Stimulated activated naive CD8-positive, alpha-beta T cell treated with anti-CD3 and anti-CD28 coated beads, Interleukin-15, Interleukin-2, amounts not matched to agents 100 U/mL and 50 U/mL, for 24 hours (primary cell): ENCODE results near the gene GRM8.
"Not testable (repeated sequence)": the region's sequence is repeated elsewhere in the genome, so short reads cannot be mapped to it uniquely, and the experiment has no call there.

Experiments
- ATAC-seq: fragments of 150-1000 bp; cut with Tn5 transposase; one replicate; pipeline ENCODE4 v1.10.0; 2021
- DNase-seq: peaks from one replicate; pipeline ENCODE4 v3.0.0; 2021

GRM8 gene

GRCh38 chr7:126718419-126718818 is 534.3 kb downstream of the GRM8 start:
- no peak for ATAC-seq
- DNase-seq, result no peak

GRCh38 chr7:126716321-126716720 is 536.4 kb downstream of the GRM8 start:
- ATAC-seq (no peak), DNase-seq (no peak)

GRCh38 chr7:126715076-126715475 is 537.7 kb downstream of the GRM8 start:
- ATAC-seq (no peak), DNase-seq (no peak)

- ATAC-seq (no peak), DNase-seq (no peak)
These were observed 550.3 kb downstream of the GRM8 start for GRCh38 chr7:126702242-126703016.

GRCh38 chr7:126700807-126701604 is 551.7 kb downstream of the GRM8 start:
- ATAC-seq, result peak; percentile 81
- DNase-seq, result peak; percentile 16

- no peak for ATAC-seq
- DNase-seq, result no peak
These were observed 553.0 kb downstream of the GRM8 start for GRCh38 chr7:126699707-126700106.

GRCh38 chr7:126698909-126699308 is 553.8 kb downstream of the GRM8 start:
- no peak for DNase-seq
- ATAC-seq, result no peak

GRCh38 chr7:126698446-126698845 is 554.3 kb downstream of the GRM8 start:
- no peak for ATAC-seq
- no peak for DNase-seq

GRCh38 chr7:126696256-126697038 is 556.3 kb downstream of the GRM8 start:
- no peak for DNase-seq
- no peak for ATAC-seq

- no peak for ATAC-seq
- no peak for DNase-seq
These were observed 561.6 kb downstream of the GRM8 start for GRCh38 chr7:126690848-126691751.

GRCh38 chr7:126690104-126690503 is 562.6 kb downstream of the GRM8 start:
- DNase-seq, result no peak
- ATAC-seq, result no peak

- no peak for ATAC-seq
- DNase-seq, result no peak
These were observed 563.7 kb downstream of the GRM8 start for GRCh38 chr7:126689037-126689436.

GRCh38 chr7:126686474-126686873 is 566.3 kb downstream of the GRM8 start:
- ATAC-seq (no peak), DNase-seq (no peak)

GRCh38 chr7:126685596-126685995 is 567.1 kb downstream of the GRM8 start:
- ATAC-seq, result no peak
- DNase-seq, result no peak

GRCh38 chr7:126685018-126685573 is 567.6 kb downstream of the GRM8 start:
- ATAC-seq (no peak), DNase-seq (no peak)

- no peak for ATAC-seq
- DNase-seq, result no peak
These were observed 570.6 kb downstream of the GRM8 start for GRCh38 chr7:126682176-126682575.

GRCh38 chr7:126668762-126669161 is 584.0 kb downstream of the GRM8 start:
- not testable (repeated sequence) for ATAC-seq, DNase-seq

GRCh38 chr7:126668367-126668752 is 584.4 kb downstream of the GRM8 start:
- no peak for ATAC-seq

GRCh38 chr7:126667742-126668366 is 584.9 kb downstream of the GRM8 start:
- ATAC-seq, result no peak
- no peak for DNase-seq

More at GRCh38 chr7:126668367-126668752, 584.4 kb downstream of the GRM8 start:
- no peak for DNase-seq

GRCh38 chr7:126662856-126663255 is 589.9 kb downstream of the GRM8 start:
- no peak for DNase-seq
- ATAC-seq, result no peak

GRCh38 chr7:126659124-126659523 is 593.6 kb downstream of the GRM8 start:
- DNase-seq (no peak), ATAC-seq (no peak)
